ENCODE results near the gene IFI30. TPM values are rescaled to one million over a fixed set of nuclear protein-coding genes. Genes with fewer than 3 reads are reported as not detected.
A peak's percentile ranks its signal among the peaks of the same experiment; 100 is the strongest.

IFI30 gene
- total RNA-seq, 1 donor from 2014 or later: not detected

- Mint-ChIP-seq H3K27me3 (ENCODE audit: low read depth) (peaks cover 3% of the 10 kb centered on the region), H3K9me3 (no peaks in the 10 kb centered on the region), H3K27ac (ENCODE audit: unreplicated experiment) (no peak overlapping the region), H3K36me3 (ENCODE audit: low read depth) (no peaks in the 10 kb centered on the region), H3K4me3 (peak overlapping the region; percentile 74), H3K4me1 (peaks cover 25% of the 10 kb centered on the region)
- TF ChIP-seq, protein P1, sequence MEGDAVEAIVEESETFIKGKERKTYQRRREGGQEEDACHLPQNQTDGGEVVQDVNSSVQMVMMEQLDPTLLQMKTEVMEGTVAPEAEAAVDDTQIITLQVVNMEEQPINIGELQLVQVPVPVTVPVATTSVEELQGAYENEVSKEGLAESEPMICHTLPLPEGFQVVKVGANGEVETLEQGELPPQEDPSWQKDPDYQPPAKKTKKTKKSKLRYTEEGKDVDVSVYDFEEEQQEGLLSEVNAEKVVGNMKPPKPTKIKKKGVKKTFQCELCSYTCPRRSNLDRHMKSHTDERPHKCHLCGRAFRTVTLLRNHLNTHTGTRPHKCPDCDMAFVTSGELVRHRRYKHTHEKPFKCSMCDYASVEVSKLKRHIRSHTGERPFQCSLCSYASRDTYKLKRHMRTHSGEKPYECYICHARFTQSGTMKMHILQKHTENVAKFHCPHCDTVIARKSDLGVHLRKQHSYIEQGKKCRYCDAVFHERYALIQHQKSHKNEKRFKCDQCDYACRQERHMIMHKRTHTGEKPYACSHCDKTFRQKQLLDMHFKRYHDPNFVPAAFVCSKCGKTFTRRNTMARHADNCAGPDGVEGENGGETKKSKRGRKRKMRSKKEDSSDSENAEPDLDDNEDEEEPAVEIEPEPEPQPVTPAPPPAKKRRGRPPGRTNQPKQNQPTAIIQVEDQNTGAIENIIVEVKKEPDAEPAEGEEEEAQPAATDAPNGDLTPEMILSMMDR (conservative IDR thresholded peaks at IDR 0.05): no peak
- no peak for DNase-seq (ENCODE audit: low read depth, low spot score)
These were observed 24.3 kb downstream of the IFI30 start for GRCh38 chr19:18197941-18198340.

DNA sequence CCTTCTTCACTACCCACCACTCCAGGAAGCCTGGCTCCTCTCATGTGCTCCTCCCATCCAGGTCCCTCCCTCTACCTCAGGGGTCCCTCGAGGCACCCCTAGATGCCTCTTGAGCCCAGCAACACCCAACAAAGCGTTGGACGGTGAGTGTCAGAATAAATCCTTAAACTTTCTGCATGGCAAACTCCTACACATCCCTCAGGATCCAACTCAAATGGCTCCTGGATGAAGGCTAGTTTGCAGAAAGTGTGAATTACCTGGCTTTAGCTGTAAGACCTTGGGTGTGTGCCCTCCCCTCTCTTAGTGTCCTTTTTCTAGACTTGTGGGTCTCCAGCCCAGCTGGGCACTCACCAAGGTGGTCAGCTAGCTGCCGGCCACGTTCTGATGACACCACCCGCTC, 24.8 kb downstream of the IFI30 start:
- H3K36me3 Mint-ChIP-seq (ENCODE audit: low read depth): no peaks in the 10 kb centered on the region
- DNase-seq (ENCODE audit: low read depth, low spot score): no peak
- peaks cover 27% of the 10 kb centered on the region for H3K4me1 Mint-ChIP-seq
- H3K9me3 Mint-ChIP-seq: no peaks in the 10 kb centered on the region
- H3K27ac Mint-ChIP-seq (ENCODE audit: unreplicated experiment): peak overlapping the region; percentile 39
- H3K4me3 Mint-ChIP-seq: peak overlapping the region; percentile 74
- peaks cover 5% of the 10 kb centered on the region for H3K27me3 Mint-ChIP-seq (ENCODE audit: low read depth)
- TF ChIP-seq, protein P1 (conservative IDR thresholded peaks at IDR 0.05): no peak

DNA sequence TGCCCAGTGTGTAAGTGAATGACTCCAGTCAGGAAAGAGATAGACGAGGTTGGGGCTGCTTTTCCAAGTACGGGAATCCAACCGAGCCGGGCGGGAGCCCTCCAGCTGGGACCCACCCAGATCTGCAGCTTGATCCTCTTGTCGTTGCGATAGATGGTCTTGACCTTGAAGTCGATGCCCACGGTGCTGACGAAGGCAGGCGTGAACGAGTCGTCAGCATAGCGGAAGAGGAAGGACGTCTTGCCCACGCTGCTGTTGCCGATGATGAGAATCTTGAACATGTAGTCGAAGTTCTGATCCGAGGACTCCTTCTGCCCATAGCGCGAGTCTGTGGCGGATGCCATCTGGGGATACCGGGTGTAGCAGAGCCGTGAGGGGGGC, 28.8 kb downstream of the IFI30 start:
- Mint-ChIP-seq H3K27ac (ENCODE audit: unreplicated experiment) (no peak overlapping the region), H3K9me3 (no peaks in the 10 kb centered on the region), H3K27me3 (ENCODE audit: low read depth) (peaks cover 7% of the 10 kb centered on the region), H3K4me3 (peak overlapping the region; percentile 95), H3K4me1 (peaks cover 37% of the 10 kb centered on the region), H3K36me3 (ENCODE audit: low read depth) (no peaks in the 10 kb centered on the region)
- TF ChIP-seq, protein P1 (conservative IDR thresholded peaks at IDR 0.05): no peak
- DNase-seq (ENCODE audit: low read depth, low spot score): no peak

- peaks cover 7% of the 10 kb centered on the region for H3K27me3 Mint-ChIP-seq (ENCODE audit: low read depth)
- H3K4me1 Mint-ChIP-seq: peaks cover 37% of the 10 kb centered on the region
- no peaks in the 10 kb centered on the region for H3K36me3 Mint-ChIP-seq (ENCODE audit: low read depth)
- DNase-seq (ENCODE audit: low read depth, low spot score): no peak
- H3K27ac Mint-ChIP-seq (ENCODE audit: unreplicated experiment): peak overlapping the region; percentile 12
- TF ChIP-seq, protein P1 (conservative IDR thresholded peaks at IDR 0.05): peak; percentile 26
- no peaks in the 10 kb centered on the region for H3K9me3 Mint-ChIP-seq
- H3K4me3 Mint-ChIP-seq: peak overlapping the region; percentile 95
These were observed 29.3 kb downstream of the IFI30 start for GRCh38 chr19:18202778-18203407.

DNA sequence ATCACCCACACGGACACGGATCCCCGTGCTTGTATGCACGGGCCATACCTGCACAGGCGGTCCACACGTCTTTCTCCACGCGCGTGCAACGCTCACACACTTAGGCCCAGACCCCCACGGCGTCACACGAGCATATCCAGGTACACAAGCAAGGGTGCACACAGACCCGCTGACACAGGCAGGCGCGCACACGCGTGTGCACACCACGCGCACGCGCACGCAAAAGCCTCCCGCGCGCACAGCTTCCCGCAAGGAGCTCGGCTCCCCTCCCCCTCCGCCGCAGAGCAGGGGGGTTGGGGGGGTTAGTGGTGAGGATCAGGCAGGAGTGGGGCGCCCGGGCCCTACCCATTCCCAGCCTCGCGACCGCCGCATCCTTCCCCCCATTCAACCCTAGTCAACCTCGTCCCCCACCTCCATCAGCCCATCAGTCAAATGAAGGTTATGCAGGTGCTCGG, 29.8 kb downstream of the IFI30 start:
- TF ChIP-seq, protein P1 (conservative IDR thresholded peaks at IDR 0.05): peak; percentile 16
- Mint-ChIP-seq H3K4me3 (peak overlapping the region; percentile 95), H3K27ac (ENCODE audit: unreplicated experiment) (peak overlapping the region; percentile 12)

More for the DNA sequence above, 29.8 kb downstream of the IFI30 start:
- H3K27me3 Mint-ChIP-seq (ENCODE audit: low read depth): peaks cover 9% of the 10 kb centered on the region
- no peaks in the 10 kb centered on the region for H3K36me3 Mint-ChIP-seq (ENCODE audit: low read depth)
- no peaks in the 10 kb centered on the region for H3K9me3 Mint-ChIP-seq
- no peak for DNase-seq (ENCODE audit: low read depth, low spot score)
- H3K4me1 Mint-ChIP-seq: peaks cover 37% of the 10 kb centered on the region
